A673 (cell line): ENCODE results near the gene KLHL33. TPM values are rescaled to one million over a fixed set of nuclear protein-coding genes. Genes with fewer than 3 reads are reported as not detected.

Source experiments
- BruUV-seq: library from RNA; stranded (reverse); fragments of 400-500 nt; replicated peaks from 2 replicates; lab custom pipeline; 2021; lab: Mats Ljungman, UMichigan
- CTCF ChIA-PET: fragments of 300-600 bp; sonication (Branson Sonifier 250); formaldehyde crosslinking; loops from one replicate; lab custom pipeline; 2022; ENCODE audit warnings: antibody characterized with exemption; lab: Charles Lee
- POLR2A ChIA-PET: fragments of 300-600 bp; sonication (Branson Sonifier 250); formaldehyde crosslinking; loops from one replicate; lab custom pipeline; 2022; ENCODE audit warnings: antibody characterized with exemption; ENCODE audit not compliant: low non-redundant PET; lab: Charles Lee
- DNase-seq: peaks from one replicate; pipeline ENCODE4 v3.0.0-alpha.2; 2015; ENCODE audit warnings: low spot score
- H3K27ac ChIP-seq: fragments of 200-600 bp; sonication (generic); 2 replicates; pipeline ENCODE4 v1.5.1; 2016; ENCODE audit warnings: mixed run types, low read depth, mild to moderate bottlenecking, mixed read lengths, antibody characterized with exemption, low read length; ENCODE audit not compliant: poor library complexity, severe bottlenecking
- H3K27me3 ChIP-seq: fragments of 200-600 bp; sonication (generic); replicated peaks from 2 replicates; pipeline ENCODE4 v1.6.1; 2017; ENCODE audit warnings: mixed run types, low read depth, mild to moderate bottlenecking, mixed read lengths, antibody characterized with exemption, low read length; ENCODE audit not compliant: insufficient read depth, poor library complexity
- H3K36me3 ChIP-seq: fragments of 200-600 bp; sonication (generic); 2 replicates; pipeline ENCODE4 v1.6.1; 2016; ENCODE audit warnings: mixed run types, mild to moderate bottlenecking, mixed read lengths, antibody characterized with exemption, low read length; ENCODE audit not compliant: insufficient read depth, poor library complexity, severe bottlenecking
- H3K4me1 ChIP-seq: fragments of 200-600 bp; sonication (generic); 2 replicates; pipeline ENCODE4 v1.6.1; 2017; ENCODE audit warnings: mixed run types, mild to moderate bottlenecking, mixed read lengths, antibody characterized with exemption, low read length; ENCODE audit not compliant: insufficient read depth, poor library complexity, severe bottlenecking
- H3K4me3 ChIP-seq: fragments of 200-600 bp; sonication (generic); 2 replicates; pipeline ENCODE4 v1.5.1; 2016; ENCODE audit warnings: low read depth, mixed run types, mild to moderate bottlenecking, mixed read lengths, low read length; ENCODE audit not compliant: poor library complexity, severe bottlenecking
- H3K9me3 ChIP-seq: fragments of 200-600 bp; sonication (generic); 2 replicates; pipeline ENCODE4 v1.6.1; 2016; ENCODE audit warnings: mixed run types, low read depth, mild to moderate bottlenecking, mixed read lengths, antibody characterized with exemption, low read length; ENCODE audit not compliant: poor library complexity, severe bottlenecking
- CTCF ChIP-seq: fragments of 300-800, 200-600 bp; sonication (generic); conservative IDR thresholded peaks from 2 replicates; pipeline ENCODE4 v1.5.1; 2017; ENCODE audit warnings: low read depth, mild to moderate bottlenecking, antibody characterized with exemption, low read length, moderate library complexity, mixed read lengths
- EZH2 ChIP-seq: fragments of 200-600 bp; sonication (generic); IDR thresholded peaks from 2 replicates; pipeline ENCODE4 v1.6.1; 2017; ENCODE audit warnings: borderline replicate concordance, low read depth, mild to moderate bottlenecking, mixed read lengths, antibody characterized with exemption, low read length; ENCODE audit not compliant: poor library complexity, severe bottlenecking
- intact Hi-C: fragments of 100-400 bp; cut with micrococcal nuclease; formaldehyde crosslinking; loops from one replicate; pipeline ENCODE4 v1.10.0; 2022; ENCODE audit not compliant: unreplicated experiment
- total RNA-seq: library from RNA; stranded (reverse); gene quantifications from 2 replicates; pipeline ENCODE4 v1.2.3, GENCODE V29; 2021

Gene KLHL33
- total RNA-seq, 1 experiment from 2014 or later, result 0.04 TPM

GRCh38 chr14:20379743-20380142, 56.2 kb downstream of the KLHL33 start:
- no peak overlapping the region for H3K4me3 ChIP-seq
- BruUV-seq, result no TSS peak
- H3K4me1 ChIP-seq, result no peaks in the 10 kb centered on the region
- POLR2A ChIA-PET, result no interaction called here
- no peaks in the 10 kb centered on the region for H3K9me3 ChIP-seq
- DNase-seq, result no peak
- H3K36me3 ChIP-seq, result peaks cover 15% of the 10 kb centered on the region
- TF ChIP-seq EZH2 (no peak), CTCF (no peak)
- CTCF ChIA-PET, result no interaction called here
- intact Hi-C loops, result no loop called here
- no peak overlapping the region for H3K27ac ChIP-seq
- no peaks in the 10 kb centered on the region for H3K27me3 ChIP-seq

- CTCF ChIA-PET, result interaction anchor here (0.5 kb wide), 1 partner anchor 152 kb away, joined by 4 read pairs; no protein-coding TSS in a partner anchor
- no peaks in the 10 kb centered on the region for H3K4me1 ChIP-seq
- POLR2A ChIA-PET, result no interaction called here
- H3K27ac ChIP-seq, result no peak overlapping the region
- BruUV-seq, result no TSS peak
- TF ChIP-seq EZH2 (no peak), CTCF (no peak)
- H3K9me3 ChIP-seq, result no peaks in the 10 kb centered on the region
- DNase-seq, result no peak
- no peak overlapping the region for H3K4me3 ChIP-seq
- H3K36me3 ChIP-seq, result peaks cover 18% of the 10 kb centered on the region
- no peaks in the 10 kb centered on the region for H3K27me3 ChIP-seq
- intact Hi-C loops, result no loop called here
Measured at GRCh38 chr14:20377171-20377570, 58.8 kb downstream of the KLHL33 start.

- Histone ChIP-seq H3K9me3 (no peaks in the 10 kb centered on the region), H3K27ac (no peak overlapping the region), H3K4me1 (no peaks in the 10 kb centered on the region), H3K4me3 (no peak overlapping the region), H3K36me3 (peaks cover 26% of the 10 kb centered on the region), H3K27me3 (no peaks in the 10 kb centered on the region)
- no peak for DNase-seq
- intact Hi-C loops, result no loop called here
- CTCF ChIA-PET, result no interaction called here
- BruUV-seq, result no TSS peak
- TF ChIP-seq EZH2 (no peak), CTCF (no peak)
- POLR2A ChIA-PET, result no interaction called here
Measured at GRCh38 chr14:20376071-20376588, 59.8 kb downstream of the KLHL33 start.

Other genes starting within 250 kb of the KLHL33 start
- gene OR11G2, start 245.3 kb downstream of the KLHL33 start, total RNA-seq, result not detected in 2 replicates
- not detected in 2 replicates for gene OR11H6, start 212.5 kb downstream of the KLHL33 start, total RNA-seq
- gene OR11H7, start 207.2 kb downstream of the KLHL33 start, total RNA-seq, result not detected in 2 replicates
- gene OR11H4, start 196.9 kb downstream of the KLHL33 start, total RNA-seq, result not detected in 2 replicates
- 31.8 and 31.9 TPM in 2 replicates for gene TTC5, start 130.2 kb downstream of the KLHL33 start, total RNA-seq
- gene CCNB1IP1, start 102.9 kb downstream of the KLHL33 start, total RNA-seq, result 117 and 121 TPM in 2 replicates
- gene PARP2, start 92.5 kb downstream of the KLHL33 start, total RNA-seq, result 67.8 and 67.9 TPM in 2 replicates
- 12.3 and 15.9 TPM in 2 replicates for gene TEP1, start 22.7 kb downstream of the KLHL33 start, total RNA-seq
- gene OSGEP, start 18.6 kb upstream of the KLHL33 start, total RNA-seq, result 59.2 and 67.8 TPM in 2 replicates
- gene APEX1, start 19.1 kb upstream of the KLHL33 start, total RNA-seq, result 277 and 299 TPM in 2 replicates
- 32.4 and 34.9 TPM in 2 replicates for gene PIP4P1, start 25.3 kb upstream of the KLHL33 start, total RNA-seq
- gene PNP, start 33.2 kb upstream of the KLHL33 start, total RNA-seq, result 78.3 and 97.0 TPM in 2 replicates
- gene RNASE10, start 69.4 kb upstream of the KLHL33 start, total RNA-seq, result 0.26 TPM in 1 of 2 replicates, not detected in the other
- gene RNASE9, start 124.9 kb upstream of the KLHL33 start, total RNA-seq, result not detected in 2 replicates
- not detected in 2 replicates for gene RNASE11, start 151.8 kb upstream of the KLHL33 start, total RNA-seq
- not detected in 2 replicates for gene RNASE12, start 155.2 kb upstream of the KLHL33 start, total RNA-seq
- not detected in 2 replicates for gene OR6S1, start 205.5 kb upstream of the KLHL33 start, total RNA-seq
- 0.75 and 1.8 TPM in 2 replicates for gene RNASE4, start 248.4 kb upstream of the KLHL33 start, total RNA-seq